GM12892 (cell line): Measurements from ENCODE around the gene PIP4K2A.
A peak's percentile ranks its signal among the peaks of the same experiment; 100 is the strongest.

ENCODE experiments used
- DNase-seq: peaks from one replicate; pipeline ENCODE4 v3.0.0; 2011; ENCODE audit not compliant: insufficient read length
- FAIRE-seq: peaks from 2 replicates; lab custom pipeline; 2011; peaks lifted over from hg19 to GRCh38; lab: Jason Lieb, UNC
- POLR2A ChIP-seq: IDR thresholded peaks from 2 replicates; pipeline ENCODE4 v1.6.1; 2011; ENCODE audit warnings: low read depth, low read length, control low read depth
- POLR2AphosphoS5 ChIP-seq: IDR thresholded peaks from 2 replicates; pipeline ENCODE4 v1.6.1; 2011; ENCODE audit warnings: low read depth, low read length, control low read depth
- TAF1 ChIP-seq: IDR thresholded peaks from 2 replicates; pipeline ENCODE4 v1.6.1; 2011; ENCODE audit warnings: low read depth, mild to moderate bottlenecking, control low read depth, low read length, borderline replicate concordance

PIP4K2A gene

DNA sequence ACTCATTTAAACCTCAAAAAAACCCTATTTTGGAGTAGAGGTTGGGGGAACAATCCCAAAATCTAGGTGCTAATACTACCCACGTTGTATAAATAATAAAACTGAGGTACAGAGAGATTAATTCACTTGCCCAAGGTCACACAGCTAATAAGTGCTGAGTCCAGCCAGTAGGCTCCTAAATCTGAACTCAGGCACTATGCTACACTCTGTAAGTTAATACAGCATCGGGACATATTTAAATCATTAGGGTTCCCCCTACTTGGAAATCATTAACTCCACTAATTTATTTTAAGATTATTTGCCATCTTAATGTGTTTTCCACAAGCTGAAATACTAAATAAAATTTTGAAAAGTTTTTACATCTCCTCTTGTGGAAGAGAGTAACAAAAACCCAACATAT is 24.2 kb downstream of the PIP4K2A start:
- DNase-seq (no peak), FAIRE-seq (no peak)
- TF ChIP-seq POLR2AphosphoS5 = no peak
- TF ChIP-seq POLR2A = no peak
- TF ChIP-seq TAF1 = no peak

DNA sequence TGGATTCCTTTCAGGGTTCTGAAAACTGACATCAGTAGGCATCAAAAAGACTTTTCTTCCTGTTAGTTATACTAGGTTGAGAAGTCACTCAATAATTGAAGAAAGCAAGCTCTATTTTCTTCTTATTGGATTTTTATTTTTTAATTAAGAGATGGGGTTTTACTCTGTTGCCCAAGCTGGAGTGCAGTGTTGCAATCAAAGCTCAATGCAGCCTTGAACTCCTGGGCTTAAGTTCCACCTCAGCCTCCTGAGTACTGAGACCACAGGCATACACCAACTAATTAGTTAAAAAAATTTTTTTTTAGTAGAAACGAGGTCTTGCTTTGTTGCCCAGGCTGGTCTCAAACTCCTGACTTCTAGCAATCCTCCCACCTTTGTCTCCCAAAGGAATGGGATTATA is 28.0 kb downstream of the PIP4K2A start:
- TF ChIP-seq POLR2AphosphoS5 = no peak
- TF ChIP-seq POLR2A = no peak
- TF ChIP-seq TAF1 = no peak
- DNase-seq = no peak
- no peak for FAIRE-seq

DNA sequence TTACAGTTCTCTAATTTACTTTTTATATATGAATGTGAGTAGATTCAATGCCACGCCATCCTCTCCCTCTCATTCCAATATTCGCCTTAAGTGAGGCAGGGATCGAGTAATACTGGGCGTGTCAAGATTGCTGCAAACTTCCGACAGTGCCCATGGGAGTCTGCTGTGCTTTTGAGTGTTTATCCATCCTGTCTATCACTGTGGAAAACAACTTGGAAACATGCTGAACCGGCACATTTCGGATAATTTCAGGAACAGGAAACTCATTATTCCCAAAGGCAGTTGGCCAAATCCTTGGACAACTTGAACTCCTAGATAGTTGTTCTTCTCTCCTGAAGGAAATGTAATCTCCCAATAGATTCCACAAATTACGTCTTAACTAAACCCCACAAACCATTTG is 28.5 kb downstream of the PIP4K2A start:
- TF ChIP-seq TAF1 (no peak), POLR2A (no peak), POLR2AphosphoS5 (no peak)
- DNase-seq = no peak
- FAIRE-seq = peak; percentile 24

DNA sequence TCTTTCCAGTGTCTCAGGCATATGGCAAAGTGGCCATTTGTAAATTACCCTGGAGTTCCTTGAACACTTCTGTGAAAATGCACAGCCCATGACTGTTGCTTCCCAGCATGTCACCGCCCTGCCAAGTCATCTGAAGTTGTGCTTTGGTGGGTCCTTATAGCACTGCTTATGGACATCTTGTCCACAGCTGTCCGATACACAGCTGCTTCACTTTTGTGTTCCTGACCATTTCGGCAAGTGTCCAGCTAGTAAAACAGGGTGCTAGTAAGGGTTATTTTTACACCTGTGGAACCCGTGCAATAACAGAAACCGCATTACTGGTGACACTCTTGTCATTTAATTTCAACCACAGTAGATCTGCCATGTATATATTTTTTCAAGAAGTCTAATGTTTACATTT is 29.7 kb downstream of the PIP4K2A start:
- FAIRE-seq = peak; percentile 27
- no peak for DNase-seq
- TF ChIP-seq POLR2AphosphoS5 (no peak), POLR2A (no peak), TAF1 (no peak)

DNA sequence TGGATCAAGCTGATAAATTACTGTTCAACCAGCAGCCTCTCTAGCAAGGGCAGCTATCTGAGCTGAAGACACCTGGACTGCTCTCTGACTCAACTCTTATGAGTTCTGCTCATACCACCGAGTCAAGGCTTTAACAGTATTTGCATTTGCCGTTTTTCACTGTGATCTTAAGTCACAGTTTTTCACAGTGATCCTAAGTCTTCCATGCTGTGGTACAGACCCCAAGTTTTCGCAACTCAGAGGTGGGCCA is 31.3 kb downstream of the PIP4K2A start:
- FAIRE-seq (peak; percentile 96), DNase-seq (no peak)
- TF ChIP-seq TAF1 (0 out of 2 replicates have a peak, but pooled peaks have one; percentile 17), POLR2A (0 out of 2 replicates have a peak, but pooled peaks have one; percentile 30), POLR2AphosphoS5 (peak; percentile 54)

DNA sequence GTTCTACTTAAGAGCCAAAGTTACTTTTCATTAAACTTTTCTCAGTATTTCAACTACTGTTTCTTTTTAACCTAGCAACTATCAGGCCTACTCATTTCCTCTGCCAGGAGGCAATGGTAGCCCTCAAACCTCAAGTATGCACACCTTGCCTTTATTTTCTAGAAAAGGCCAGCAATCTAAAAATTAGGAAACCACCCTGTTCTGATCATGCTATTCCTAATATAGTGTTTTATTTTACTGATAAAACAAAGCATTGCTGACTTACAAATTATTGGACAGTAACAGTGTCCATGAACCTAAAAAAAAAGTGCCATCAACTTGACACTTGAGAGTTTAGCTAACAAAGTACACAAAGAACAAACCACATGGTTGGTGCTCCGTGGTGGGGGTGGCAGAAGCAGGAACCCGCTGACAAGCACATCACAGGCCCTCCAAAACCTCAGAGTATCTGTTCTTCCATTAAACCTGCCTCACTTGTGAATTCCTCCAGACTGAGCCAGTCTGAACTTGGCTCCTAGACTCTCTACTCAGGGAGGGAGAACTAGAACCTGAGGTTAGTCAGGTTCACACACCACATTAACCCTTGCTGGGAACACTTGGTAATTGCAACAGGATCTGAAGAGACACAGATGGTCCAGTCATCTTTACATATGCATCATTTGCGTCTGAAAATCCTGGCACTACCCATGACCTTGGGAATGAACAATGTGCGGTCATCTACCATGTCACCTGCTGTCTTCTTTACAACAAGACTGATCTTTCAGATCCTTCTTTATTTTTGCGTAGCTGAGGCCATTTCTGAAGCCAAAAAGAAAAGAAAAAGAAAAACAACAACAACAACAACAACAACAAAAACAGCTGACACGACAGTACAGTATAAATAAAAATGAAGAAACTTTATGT is 31.9 kb downstream of the PIP4K2A start:
- DNase-seq (no peak), FAIRE-seq (no peak)
- no peak for TF ChIP-seq POLR2AphosphoS5
- TF ChIP-seq TAF1 = no peak
- no peak for TF ChIP-seq POLR2A

DNA sequence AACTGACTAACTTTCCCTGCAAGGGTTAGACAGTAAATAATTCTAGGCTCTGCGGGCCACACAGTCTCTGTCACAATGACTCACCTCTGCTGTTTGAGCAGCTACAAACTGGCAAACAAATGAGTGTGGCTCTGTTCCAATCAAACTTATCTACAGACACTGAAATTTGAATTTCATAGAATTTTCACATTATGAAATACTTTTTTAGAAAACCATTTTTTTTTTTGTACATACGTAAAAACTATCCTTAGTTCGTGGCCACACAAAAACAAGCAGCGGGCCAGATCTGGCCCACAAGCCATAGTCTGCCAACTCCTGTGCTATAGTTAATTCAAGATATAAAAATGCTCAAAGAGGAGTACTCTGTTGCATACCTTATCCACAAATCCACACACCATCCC is 32.6 kb downstream of the PIP4K2A start:
- FAIRE-seq = no peak
- DNase-seq = no peak
- TF ChIP-seq TAF1 = no peak
- TF ChIP-seq POLR2AphosphoS5 = no peak
- TF ChIP-seq POLR2A = no peak

DNA sequence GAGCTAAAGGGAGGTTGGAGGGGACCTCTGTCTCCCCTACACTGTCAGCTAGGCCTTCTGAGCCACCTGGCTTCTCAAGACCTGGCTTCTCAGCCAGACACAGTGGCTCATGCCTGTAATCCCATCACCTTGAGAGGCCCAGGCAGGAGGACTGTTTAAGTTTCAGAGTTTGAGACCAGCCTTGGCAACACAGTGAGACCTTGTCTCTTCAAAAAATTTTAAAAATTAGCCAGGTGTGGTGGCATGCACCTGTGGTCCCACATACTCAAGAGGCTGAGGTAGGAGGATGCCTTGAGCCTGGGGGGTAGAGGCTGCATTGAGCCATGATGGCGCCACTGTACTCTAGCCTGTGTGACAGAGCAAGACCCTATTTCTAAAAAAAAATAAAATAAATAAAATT is 33.1 kb downstream of the PIP4K2A start:
- no peak for TF ChIP-seq POLR2A
- no peak for TF ChIP-seq TAF1
- TF ChIP-seq POLR2AphosphoS5 = no peak
- FAIRE-seq (no peak), DNase-seq (no peak)

DNA sequence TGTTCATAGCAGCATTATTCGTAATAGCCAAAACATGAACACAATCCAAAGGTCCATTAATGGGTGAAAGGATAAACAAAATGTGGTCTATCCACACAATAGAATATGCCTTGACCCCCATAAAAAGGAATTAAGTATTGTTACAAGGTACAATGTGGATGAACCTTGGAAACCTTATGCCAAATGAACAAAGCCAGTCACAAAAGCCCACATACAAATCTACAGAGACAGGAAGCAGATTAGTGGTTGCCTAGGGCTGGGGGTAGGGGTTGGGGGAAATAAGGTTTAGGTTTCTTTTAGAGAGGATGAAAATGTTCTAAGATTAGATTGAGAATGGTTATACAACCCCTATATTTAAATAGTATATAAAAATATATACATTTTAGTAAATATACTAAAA is 34.8 kb downstream of the PIP4K2A start:
- TF ChIP-seq POLR2AphosphoS5 (no peak), POLR2A (no peak), TAF1 (no peak)
- no peak for FAIRE-seq
- no peak for DNase-seq

DNA sequence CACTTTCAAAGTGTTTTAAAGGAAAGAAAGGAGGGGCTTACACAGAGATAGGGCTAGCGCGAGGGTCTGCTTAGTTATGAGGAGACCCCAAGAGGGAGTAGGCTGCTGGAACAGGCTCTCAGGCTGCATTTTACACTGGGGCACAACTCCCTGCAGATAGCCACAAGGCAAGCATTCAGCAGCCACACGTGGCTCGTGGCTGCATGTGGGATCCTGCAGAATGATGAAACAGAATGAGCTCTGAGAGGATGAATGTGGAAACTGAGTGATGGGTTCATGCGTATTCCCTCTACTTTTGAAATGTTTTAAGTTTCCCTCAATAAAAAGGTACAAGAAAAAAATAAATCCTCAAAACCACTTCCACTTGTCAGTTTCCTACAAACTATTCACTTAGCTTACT is 37.0 kb downstream of the PIP4K2A start:
- DNase-seq (no peak), FAIRE-seq (no peak)
- TF ChIP-seq POLR2A (no peak), POLR2AphosphoS5 (no peak), TAF1 (no peak)

DNA sequence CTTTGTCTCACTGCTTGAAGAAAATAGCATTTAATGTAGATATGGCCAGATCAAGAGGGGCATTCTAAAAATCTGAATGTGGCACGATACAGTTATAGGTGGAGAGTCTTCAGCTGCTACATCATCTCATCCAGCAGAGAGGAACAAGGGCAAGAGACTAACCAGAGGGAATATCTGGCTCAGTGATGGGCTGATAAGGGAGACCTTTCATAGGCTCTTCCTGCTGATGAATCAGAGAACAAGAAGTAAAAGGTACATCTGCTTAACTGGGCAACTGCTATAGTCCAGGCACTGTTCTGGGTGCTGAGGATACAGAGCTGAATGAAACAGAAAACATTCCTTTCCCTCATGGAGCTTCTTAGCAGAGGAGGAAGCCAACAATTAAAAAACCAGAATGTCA is 37.9 kb downstream of the PIP4K2A start:
- no peak for FAIRE-seq
- no peak for DNase-seq
- TF ChIP-seq POLR2AphosphoS5 (no peak), POLR2A (no peak), TAF1 (no peak)

DNA sequence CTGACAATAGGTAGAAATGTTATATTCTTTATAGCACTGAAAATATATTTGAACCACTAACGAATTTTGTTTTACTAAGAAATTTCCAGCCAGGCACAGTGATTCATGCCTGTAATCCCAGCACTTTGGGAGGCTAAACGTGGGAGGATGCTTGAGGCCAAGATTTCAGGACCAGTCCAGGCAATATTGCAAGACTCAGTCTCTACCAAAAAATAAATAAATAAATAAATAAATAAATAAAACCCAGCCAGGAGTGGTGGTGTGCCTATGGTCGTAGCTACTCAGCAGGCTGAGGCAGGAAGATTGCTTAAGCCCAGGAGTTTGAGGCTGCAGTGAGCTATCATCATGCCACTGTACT is 39.8 kb downstream of the PIP4K2A start:
- FAIRE-seq = no peak
- no peak for DNase-seq
- no peak for TF ChIP-seq TAF1
- no peak for TF ChIP-seq POLR2AphosphoS5
- TF ChIP-seq POLR2A = no peak
